Subcutaneous abdominal adipose tissue (tissue), 5 donors: ENCODE results near the gene TANGO2.

Experiments
- H3K27ac ChIP-seq: one replicate; pipeline ENCODE4 v1.7.0; 2013; ENCODE audit warnings: low read depth, mild to moderate bottlenecking, inconsistent platforms, low read length, moderate library complexity
- H3K27me3 ChIP-seq, 5 donors: one replicate each; pipeline ENCODE4 v1.7.0; 2013; ENCODE audit warnings: low read length in 5 of 5, inconsistent platforms in 1 of 5; ENCODE audit not compliant: control insufficient read depth in 5 of 5, insufficient read depth in 4 of 5
- H3K36me3 ChIP-seq, 5 donors: one replicate each; pipeline ENCODE4 v1.7.0; 2013; ENCODE audit warnings: low read length in 5 of 5; ENCODE audit not compliant: control insufficient read depth in 5 of 5, insufficient read depth in 5 of 5
- H3K4me1 ChIP-seq, 5 donors: one replicate each; pipeline ENCODE4 v1.7.0; 2013; ENCODE audit warnings: low read length in 5 of 5, mild to moderate bottlenecking in 3 of 5, moderate library complexity in 1 of 5; ENCODE audit not compliant: control insufficient read depth in 5 of 5, insufficient read depth in 5 of 5
- H3K4me3 ChIP-seq, 5 donors: one replicate each; pipeline ENCODE4 v1.7.0; 2013; ENCODE audit warnings: low read length in 5 of 5, low read depth in 1 of 5
- H3K9ac ChIP-seq, 5 donors: one replicate each; pipeline ENCODE4 v1.7.0; 2013; ENCODE audit warnings: low read length in 5 of 5, mild to moderate bottlenecking in 4 of 5, moderate library complexity in 3 of 5
- H3K9me3 ChIP-seq, 5 donors: one replicate each; pipeline ENCODE4 v1.7.0; 2013; ENCODE audit warnings: low read length in 5 of 5; ENCODE audit not compliant: control insufficient read depth in 5 of 5
- donor health status: healthy.
- donor health status: healthy.
- donor health status: healthy.
- donor health status: healthy.
- donor health status: healthy.

The TANGO2 gene

DNA sequence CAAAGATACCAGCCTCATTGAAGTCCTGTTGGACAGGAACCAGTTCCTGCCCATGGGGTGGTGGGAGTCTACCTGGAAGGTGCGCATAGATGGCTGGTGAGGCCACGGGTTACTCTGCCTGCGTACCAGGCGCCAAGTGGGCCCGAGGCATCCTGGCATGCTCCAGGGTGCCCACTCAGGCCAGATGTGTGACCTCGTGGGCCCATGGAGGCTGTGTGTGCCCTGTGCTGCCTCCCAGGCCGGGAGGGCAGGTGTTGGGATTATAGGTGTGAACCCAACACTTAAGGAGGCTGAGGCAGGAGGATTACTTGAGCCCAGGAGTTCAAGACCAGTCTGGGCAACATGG is 23.1 kb downstream of the TANGO2 start:
- Histone ChIP-seq H3K4me1 (peaks cover 0 to 12% (median 5%) of the 10 kb centered on the region in 5 donors), H3K9ac (no peak overlapping the region), H3K36me3 (peaks cover 0 to 76% (median 43%) of the 10 kb centered on the region in 5 donors), H3K4me3 (no peak overlapping the region), H3K27ac (no peak overlapping the region), H3K27me3 (no peaks in the 10 kb centered on the region), H3K9me3 (no peaks in the 10 kb centered on the region)

DNA sequence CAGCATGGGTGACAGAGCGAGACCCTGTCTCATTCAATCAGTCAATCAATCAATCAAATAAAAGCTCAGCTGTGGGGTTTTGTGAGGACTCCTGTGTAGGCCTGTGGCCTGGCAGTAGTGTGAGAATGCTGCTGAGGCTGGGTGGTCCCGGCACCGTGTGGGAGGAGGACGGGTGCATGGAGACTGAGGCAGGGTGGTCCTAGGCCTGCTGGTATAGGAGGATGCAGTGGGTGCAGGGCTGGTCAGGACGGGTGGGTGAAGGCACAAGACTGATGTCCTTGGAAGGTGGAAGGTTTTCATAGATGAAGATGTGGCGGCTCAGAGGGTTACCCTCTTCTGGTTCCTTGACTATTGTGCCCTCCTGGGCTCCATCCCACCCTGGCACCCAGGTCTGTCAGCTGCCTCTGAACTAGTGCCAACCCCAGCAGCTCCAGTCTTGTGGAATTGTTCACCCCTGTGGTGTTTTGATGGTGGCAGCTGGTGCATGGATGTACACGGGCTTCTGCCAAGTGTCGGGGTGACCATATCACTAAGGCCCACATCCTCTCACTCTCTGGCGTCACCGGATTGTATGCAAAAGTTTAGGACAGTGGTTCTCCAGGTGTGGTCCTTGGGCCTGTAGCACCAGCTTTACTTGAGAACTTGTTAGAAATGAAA is 23.7 kb downstream of the TANGO2 start:
- Histone ChIP-seq H3K4me1 (peaks cover 0 to 12% (median 5%) of the 10 kb centered on the region in 5 donors), H3K9me3 (no peaks in the 10 kb centered on the region), H3K9ac (no peak overlapping the region), H3K4me3 (no peak overlapping the region), H3K27ac (no peak overlapping the region), H3K27me3 (no peaks in the 10 kb centered on the region), H3K36me3 (peaks cover 0 to 71% (median 43%) of the 10 kb centered on the region in 5 donors)

DNA sequence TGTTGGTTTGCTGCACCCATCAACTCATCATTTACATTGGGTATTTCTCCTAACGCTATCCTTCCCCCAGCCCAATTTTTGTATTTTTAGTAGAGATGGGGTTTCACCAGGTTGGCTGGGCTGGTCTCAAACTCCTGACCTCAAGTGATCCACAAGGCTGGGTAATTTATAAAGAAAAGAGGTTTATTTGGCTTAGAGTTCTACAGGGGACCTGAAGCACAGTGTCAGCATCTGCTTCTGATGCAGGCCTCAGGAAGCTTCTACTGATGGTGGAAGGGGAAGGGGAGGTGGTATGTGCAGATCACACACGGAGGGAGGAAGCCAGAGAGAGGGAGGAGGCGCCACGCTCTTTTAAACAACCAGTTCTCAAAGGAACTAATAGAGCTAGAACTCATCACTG is 25.8 kb downstream of the TANGO2 start:
- H3K9me3 ChIP-seq: no peaks in the 10 kb centered on the region
- H3K4me1 ChIP-seq: peaks cover 0 to 12% (median 5%) of the 10 kb centered on the region in 5 donors
- peaks cover 0 to 58% (median 31%) of the 10 kb centered on the region in 5 donors for H3K36me3 ChIP-seq
- H3K27me3 ChIP-seq: no peaks in the 10 kb centered on the region
- H3K9ac ChIP-seq: no peak overlapping the region
- no peak overlapping the region for H3K27ac ChIP-seq
- no peak overlapping the region for H3K4me3 ChIP-seq

DNA sequence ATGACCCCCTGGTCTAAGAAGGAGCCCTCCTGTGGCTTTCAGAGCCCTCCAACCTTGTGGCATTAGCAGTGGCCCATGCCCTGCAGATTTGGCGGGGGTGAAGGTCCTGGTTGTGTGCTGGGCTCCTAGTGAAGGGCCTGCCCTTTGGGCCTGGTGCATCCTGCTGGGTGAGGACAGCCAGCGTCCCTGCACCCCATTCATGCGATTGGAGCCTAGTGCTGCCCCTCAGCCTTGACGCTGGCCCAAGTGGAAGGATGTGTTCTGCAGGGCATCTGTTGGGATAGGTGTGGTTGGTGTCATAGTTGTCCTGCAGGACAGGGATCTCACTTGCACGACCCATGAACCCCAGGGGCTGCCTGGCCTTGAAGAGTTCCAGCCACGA is 31.0 kb downstream of the TANGO2 start:
- Histone ChIP-seq H3K9me3 (no peaks in the 10 kb centered on the region), H3K4me1 (peaks cover 0 to 6% (median 0%) of the 10 kb centered on the region in 5 donors), H3K27me3 (no peaks in the 10 kb centered on the region), H3K4me3 (no peak overlapping the region), H3K9ac (no peak overlapping the region), H3K36me3 (peaks cover 0 to 69% (median 56%) of the 10 kb centered on the region in 5 donors), H3K27ac (no peak overlapping the region)

DNA sequence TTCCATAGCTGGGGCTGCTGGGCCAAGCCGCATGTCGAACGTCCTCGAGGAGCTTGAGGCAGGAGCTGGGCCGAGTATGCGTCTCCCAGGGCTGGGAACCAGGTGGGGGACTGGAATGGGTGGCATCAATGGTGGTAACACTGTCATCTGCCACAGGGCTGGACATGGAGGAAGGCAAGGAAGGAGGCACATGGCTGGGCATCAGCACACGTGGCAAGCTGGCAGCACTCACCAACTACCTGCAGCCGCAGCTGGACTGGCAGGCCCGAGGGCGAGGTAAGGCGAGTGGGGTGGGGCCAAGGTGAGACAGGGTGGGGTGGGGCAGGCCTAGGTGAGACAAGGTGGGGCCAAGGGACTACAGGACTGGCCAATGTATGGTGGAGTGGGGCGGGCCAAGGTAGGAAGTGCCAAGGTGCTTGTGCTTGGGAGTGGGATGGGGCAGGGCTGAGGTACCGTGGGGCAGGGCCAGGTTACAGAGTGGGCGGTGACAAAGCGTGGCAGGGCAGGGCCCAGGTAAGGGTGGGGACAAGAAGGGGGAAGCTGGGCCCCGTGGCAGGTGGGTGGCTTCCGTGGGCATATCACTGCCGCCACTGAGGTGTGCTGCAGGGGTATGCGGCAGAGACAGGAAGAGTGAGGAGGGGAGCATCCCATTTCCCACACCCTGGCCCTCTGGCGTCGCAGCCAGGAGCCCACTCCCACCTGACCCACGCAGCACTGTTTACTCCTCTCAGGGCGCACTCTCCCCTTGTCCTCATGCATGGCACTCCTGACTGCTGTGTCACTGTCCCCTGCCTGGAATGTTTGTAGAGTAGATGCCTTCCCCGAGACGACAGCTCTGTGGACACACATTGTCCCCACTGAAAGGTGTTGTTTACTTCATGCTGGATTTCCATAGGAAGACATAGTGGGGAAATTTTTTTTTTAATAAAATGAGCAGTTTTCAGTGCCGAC is 31.7 kb downstream of the TANGO2 start:
- peaks cover 0 to 71% (median 59%) of the 10 kb centered on the region in 5 donors for H3K36me3 ChIP-seq
- H3K9ac ChIP-seq: no peak overlapping the region
- peaks cover 0 to 6% (median 0%) of the 10 kb centered on the region in 5 donors for H3K4me1 ChIP-seq
- no peaks in the 10 kb centered on the region for H3K27me3 ChIP-seq
- H3K27ac ChIP-seq: no peak overlapping the region
- H3K9me3 ChIP-seq: no peaks in the 10 kb centered on the region
- no peak overlapping the region for H3K4me3 ChIP-seq

DNA sequence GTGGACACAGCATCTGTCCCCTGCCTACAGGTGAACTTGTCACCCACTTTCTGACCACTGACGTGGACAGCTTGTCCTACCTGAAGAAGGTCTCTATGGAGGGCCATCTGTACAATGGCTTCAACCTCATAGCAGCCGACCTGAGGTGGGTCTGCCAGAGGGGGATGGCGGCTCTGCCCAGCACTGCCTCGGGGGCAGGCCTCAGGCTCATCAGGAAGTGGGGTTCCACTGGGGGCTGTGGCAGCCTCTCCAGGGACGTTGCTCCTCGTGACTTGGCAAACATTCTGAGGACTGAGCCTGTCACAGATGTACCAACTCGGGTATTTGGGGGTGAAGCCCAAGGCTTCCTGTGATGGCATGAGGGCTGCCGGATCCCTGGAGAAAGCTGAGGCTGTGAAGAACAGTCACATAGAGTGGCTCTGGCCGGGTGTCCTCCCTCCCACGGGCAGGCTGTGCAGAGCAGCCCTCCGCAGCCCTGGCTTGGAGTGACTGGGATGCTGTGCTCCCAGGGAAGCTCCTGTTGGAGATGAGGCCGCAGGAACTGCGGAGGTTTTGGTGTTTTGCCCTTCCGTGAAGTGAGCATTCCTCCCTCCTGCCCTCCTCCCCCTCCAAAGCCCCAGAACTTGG is 32.6 kb downstream of the TANGO2 start:
- H3K27ac ChIP-seq: no peak overlapping the region
- H3K4me1 ChIP-seq: peaks cover 0 to 6% (median 0%) of the 10 kb centered on the region in 5 donors
- no peak overlapping the region for H3K9ac ChIP-seq
- H3K36me3 ChIP-seq: peaks cover 0 to 72% (median 62%) of the 10 kb centered on the region in 5 donors
- no peaks in the 10 kb centered on the region for H3K27me3 ChIP-seq
- H3K4me3 ChIP-seq: no peak overlapping the region
- H3K9me3 ChIP-seq: no peaks in the 10 kb centered on the region

DNA sequence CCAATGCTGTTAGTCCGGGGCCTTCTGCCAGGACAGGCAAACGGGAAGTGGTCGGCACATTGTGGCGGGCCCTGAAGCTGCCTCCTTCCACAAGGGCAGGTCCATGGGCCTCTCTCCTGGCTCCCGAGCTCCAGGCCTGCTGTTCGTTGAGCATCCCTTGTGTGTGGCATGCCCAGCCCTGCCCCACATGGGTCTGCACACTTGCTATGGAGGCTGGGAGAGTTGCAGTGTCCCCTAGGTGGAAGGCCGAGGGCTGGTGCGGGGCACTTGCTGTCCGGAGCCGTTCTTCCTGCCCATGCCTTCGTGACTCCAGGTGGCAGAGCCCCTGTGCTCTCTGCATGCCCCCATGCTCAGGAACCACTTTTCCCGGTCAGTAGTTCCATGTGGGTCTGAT is 33.1 kb downstream of the TANGO2 start:
- H3K9ac ChIP-seq: no peak overlapping the region
- no peaks in the 10 kb centered on the region for H3K27me3 ChIP-seq
- H3K36me3 ChIP-seq: peaks cover 0 to 76% (median 64%) of the 10 kb centered on the region in 5 donors
- no peak overlapping the region for H3K4me3 ChIP-seq
- no peak overlapping the region for H3K27ac ChIP-seq
- no peaks in the 10 kb centered on the region for H3K9me3 ChIP-seq
- peaks cover 0 to 6% (median 0%) of the 10 kb centered on the region in 5 donors for H3K4me1 ChIP-seq

DNA sequence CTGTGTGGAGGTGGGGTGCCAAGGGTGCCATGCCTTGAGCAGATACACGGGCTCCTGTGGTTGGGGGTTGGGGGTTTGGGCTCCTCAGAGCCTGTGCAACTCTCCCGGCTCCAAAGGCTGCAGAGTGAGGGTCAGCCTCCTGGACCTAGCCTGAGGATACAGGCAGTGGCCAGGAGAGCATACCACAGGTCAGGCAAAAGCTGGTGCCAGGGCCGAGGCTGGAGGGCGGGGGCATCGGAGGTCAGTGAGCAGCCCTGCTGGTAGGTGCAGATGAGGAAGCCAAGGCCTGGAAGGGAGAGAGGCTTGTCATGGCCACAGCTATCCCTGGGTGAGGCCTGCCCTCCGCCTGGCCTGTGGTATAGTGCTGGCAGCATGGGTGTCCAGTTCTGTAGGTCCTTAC is 33.6 kb downstream of the TANGO2 start:
- no peaks in the 10 kb centered on the region for H3K9me3 ChIP-seq
- no peak overlapping the region for H3K4me3 ChIP-seq
- H3K9ac ChIP-seq: no peak overlapping the region
- no peaks in the 10 kb centered on the region for H3K27me3 ChIP-seq
- peaks cover 0 to 6% (median 0%) of the 10 kb centered on the region in 5 donors for H3K4me1 ChIP-seq
- H3K27ac ChIP-seq: no peak overlapping the region
- peaks cover 0 to 78% (median 67%) of the 10 kb centered on the region in 5 donors for H3K36me3 ChIP-seq

DNA sequence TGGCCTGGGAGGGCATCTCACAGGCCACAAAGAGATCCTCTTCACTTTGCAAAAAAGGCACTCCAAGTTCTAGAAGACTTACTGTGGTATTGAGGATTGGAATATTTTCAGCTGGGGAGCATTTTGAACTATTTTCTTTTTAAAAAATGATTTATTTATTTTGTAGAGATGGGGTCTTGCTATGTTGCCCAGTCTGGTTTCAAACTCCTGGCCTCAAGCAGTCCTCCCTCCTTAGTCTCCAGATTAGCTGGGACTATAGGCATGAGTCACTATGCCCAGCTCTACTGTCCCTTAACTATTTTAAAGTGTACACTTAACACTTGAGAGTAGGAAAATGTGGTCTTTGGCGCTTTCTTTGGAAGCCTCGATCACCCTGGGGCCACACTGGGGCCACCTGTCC is 34.2 kb downstream of the TANGO2 start:
- Histone ChIP-seq H3K4me3 (no peak overlapping the region), H3K27me3 (no peaks in the 10 kb centered on the region), H3K27ac (no peak overlapping the region), H3K4me1 (peaks cover 0 to 6% (median 0%) of the 10 kb centered on the region in 5 donors), H3K36me3 (peaks cover 0 to 78% (median 67%) of the 10 kb centered on the region in 5 donors), H3K9ac (no peak overlapping the region), H3K9me3 (no peaks in the 10 kb centered on the region)

DNA sequence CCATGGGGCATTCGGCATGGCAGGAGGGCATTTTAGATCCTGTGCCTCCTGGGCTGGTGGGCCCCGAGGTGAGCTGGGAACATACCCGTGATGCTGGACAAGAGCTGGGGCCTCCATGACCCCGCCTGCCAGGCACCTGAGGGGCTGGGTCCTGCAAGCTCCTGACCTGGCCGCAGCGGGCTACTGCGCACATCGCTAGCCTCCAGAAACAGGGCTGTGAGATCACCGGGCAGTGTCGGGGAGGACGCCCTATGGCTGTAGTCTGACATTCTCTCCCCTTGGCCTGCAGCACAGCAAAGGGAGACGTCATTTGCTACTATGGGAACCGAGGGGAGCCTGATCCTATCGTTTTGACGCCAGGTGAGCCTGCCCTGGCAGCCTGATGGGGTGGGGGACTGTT is 34.7 kb downstream of the TANGO2 start:
- H3K36me3 ChIP-seq: peaks cover 0 to 83% (median 70%) of the 10 kb centered on the region in 5 donors

More for the DNA sequence above, 34.7 kb downstream of the TANGO2 start:
- Histone ChIP-seq H3K27ac (no peak overlapping the region), H3K4me3 (no peak overlapping the region), H3K9ac (no peak overlapping the region), H3K27me3 (no peaks in the 10 kb centered on the region), H3K9me3 (no peaks in the 10 kb centered on the region), H3K4me1 (peaks cover 0 to 6% (median 0%) of the 10 kb centered on the region in 5 donors)
